Hematopoietic multipotent progenitor cell treated with erythropoietin and hydrocortisone succinate and interleukin-3 and kit ligand, for 15 days (in vitro differentiated cells): Measurements from ENCODE around the gene WWP2.
"Not testable (repeated sequence)": the region's sequence is repeated elsewhere in the genome, so short reads cannot be mapped to it uniquely, and the experiment has no call there.

Experiments
- DNase-seq: peaks from one replicate; pipeline ENCODE4 v3.0.0-alpha.2; 2015; ENCODE audit warnings: low spot score

The WWP2 gene

DNA sequence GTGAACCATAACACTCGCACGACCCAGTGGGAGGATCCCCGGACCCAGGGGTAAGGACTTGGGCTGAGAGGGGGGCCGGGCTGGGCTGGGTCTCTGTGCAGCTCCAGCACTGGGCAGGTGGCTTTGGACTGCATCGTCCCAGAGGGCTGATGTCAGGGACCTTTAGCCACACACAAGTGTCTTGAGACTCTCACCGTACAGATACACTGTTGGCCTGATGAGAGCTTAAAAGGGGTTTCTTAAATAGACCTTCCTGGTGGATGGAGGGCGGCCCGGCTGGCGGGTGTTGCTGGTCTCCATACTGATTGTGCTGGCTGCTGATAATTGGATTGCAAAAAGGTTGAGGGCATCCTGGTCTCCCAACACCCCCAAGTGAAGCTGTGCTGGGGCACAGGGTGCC, 167.3 kb downstream of the WWP2 start:
- DNase-seq = no peak

DNA sequence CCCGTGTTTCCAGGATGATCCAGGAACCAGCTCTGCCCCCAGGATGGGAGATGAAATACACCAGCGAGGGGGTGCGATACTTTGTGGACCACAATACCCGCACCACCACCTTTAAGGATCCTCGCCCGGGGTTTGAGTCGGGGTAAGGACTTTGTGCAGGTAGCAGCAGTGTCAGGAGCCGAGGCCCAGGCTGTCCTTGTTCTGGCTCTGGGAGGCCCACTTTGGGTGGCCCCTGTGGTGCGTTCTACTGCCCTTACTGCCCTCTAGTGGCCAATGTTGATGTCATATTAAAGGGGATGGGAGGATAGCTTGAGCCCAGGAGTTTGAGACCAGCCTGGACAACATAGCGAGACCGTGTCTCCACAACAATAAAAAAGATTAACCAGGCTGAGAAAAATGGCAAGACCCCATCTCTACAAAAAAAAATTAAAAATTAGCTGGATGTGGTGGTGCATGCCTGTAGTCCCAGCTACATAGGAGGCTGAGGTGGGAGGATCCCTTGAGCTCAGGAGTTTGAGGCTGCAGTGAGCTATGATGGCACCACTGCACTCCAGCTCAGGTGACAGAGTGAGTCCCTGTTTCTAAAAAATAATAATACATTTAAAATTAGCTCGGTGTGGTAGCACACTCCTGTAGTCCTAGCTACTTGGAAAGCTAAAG, 168.1 kb downstream of the WWP2 start:
- DNase-seq = peak; percentile 76

DNA sequence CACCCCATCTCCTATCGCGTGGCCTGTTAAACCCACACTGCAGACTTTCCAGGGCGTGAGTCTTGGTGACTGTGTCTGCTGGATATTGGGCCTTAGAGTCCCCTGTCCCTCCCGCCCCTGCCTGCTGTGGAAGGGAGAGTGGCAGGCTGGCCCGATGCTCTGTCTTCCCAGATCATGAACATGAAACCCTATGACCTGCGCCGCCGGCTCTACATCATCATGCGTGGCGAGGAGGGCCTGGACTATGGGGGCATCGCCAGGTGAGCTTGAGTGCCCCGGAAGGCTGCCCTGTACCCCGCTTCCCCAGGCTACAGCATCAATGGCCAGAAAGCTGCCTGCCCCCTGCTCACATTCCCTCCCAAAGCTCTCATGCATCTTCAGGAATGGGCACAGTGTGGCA, 169.5 kb downstream of the WWP2 start:
- no peak for DNase-seq

DNA sequence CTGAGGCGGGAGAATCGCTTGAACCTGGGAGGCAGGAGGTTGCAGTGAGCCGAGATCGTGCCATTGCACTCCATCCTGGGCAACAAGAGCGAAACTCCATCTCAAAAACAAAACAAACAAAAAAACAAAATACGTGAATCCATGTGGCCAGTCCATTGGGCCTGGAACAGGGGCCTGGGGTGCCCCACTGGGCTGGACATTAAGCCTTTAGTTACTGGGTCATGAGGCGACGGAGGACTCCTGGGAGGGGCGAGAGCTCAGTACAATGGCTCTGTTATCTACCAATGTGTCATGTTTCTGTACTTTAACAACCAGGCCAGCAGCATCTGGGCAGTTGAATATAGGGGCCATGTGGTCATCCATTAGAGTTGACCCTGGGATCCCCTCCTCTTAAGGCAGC, 170.1 kb downstream of the WWP2 start:
- no peak for DNase-seq

DNA sequence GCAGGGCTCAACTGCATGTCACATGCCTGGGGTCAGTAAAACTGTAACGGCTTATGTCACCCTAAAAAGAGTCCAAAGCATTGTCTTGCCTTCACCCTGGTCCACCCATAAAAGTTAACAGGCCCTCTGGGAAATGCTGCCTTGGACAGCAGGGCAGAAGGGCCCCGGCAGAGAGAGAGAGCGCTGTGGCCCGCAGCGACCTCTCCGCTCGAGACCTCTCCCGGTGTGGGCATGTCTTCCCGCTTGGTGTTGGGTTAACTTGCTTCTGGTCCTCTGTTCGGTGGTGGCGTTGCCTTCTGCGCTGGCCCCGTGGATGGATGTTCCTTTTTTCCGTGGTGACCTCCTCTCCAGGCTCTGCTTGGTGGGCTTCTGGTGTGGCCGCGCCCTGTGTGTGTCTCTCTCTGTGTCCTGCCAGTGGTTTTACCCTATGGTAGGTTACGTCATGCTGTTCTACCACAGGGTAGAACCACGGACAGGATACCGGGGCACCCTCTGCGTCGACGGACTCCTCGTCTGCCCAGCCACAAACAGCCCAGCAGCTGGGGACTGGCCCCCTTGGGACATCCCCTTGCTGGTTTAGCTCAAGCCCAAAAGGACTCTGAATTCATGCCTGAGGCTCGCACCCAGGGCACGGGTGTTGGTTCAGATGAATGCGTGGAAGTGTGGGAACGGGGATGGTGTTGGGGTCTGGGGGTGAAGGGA, 170.7 kb downstream of the WWP2 start:
- no peak for DNase-seq

DNA sequence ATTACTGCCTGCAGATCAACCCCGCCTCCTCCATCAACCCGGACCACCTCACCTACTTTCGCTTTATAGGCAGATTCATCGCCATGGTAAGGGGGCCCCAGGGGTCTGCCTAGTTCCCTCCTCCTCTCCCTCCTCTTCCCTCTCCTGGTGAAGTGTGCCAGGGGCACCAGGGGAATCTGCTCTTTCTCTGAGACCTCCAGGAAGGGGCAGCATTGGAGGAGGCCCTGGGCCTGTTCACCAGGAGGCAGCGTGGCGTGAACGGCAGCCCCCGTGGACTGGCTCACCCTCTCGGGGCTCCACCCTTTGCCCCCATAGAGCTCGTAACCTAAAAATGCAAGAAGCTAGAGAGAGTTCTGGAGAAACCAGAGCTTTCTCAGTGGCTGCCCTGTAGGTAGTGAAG, 171.9 kb downstream of the WWP2 start:
- no peak for DNase-seq

DNA sequence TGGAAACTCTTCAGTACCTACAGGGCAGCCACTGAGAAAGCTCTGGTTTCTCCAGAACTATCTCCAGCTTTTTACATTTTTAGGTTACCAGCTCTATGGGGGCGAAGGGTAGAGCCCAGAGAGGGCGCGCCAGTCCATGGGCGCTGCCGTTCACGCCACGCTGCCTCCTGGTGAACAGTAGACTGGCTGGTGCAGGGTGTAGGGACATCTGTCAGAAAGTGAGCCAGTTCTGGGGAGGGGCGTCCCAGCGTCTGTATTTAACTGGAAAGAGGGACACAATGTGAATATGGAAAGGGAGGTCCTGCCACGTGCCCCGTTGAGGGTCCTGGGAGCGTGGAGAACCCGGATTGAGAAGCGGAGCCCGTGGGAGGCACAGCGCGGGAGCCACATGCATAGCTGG, 172.6 kb downstream of the WWP2 start:
- DNase-seq = no peak

DNA sequence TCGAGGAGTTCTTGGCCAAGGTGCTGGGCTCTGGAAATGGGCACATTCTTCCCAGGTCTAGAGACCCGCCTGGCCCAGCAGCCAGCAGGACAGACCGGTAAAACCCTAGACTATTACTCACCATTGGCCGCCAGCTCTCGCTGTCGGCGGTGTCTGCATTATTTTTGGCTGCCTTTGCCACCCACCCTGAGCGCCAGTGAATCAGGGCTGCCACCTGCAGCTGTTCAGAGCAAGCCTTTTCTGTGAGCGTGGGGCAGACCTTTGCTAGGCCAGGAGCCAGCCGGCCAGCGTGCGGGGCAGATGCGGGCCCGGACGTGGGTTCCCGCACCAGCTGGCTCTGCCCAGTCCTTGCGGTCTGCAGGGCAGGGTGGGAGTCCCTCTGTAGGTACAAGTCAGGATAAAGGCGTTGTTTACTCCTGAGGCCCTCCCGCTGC, 173.2 kb downstream of the WWP2 start:
- no peak for DNase-seq

DNA sequence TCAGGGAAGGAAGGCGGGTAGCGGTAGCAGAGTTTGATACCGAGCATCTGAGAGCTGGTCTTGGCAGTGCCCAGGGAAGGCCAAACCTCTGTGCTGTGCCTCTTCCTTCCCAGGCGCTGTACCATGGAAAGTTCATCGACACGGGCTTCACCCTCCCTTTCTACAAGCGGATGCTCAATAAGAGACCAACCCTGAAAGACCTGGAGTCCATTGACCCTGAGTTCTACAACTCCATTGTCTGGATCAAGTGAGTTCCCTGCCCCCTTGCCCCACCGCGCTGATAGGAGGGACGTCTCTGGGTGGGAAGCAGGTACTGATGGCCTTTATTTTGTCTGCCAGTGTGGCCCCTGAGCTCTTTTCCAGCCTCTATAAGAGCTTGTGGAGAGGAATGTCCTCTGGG, 173.6 kb downstream of the WWP2 start:
- DNase-seq = no peak

DNA sequence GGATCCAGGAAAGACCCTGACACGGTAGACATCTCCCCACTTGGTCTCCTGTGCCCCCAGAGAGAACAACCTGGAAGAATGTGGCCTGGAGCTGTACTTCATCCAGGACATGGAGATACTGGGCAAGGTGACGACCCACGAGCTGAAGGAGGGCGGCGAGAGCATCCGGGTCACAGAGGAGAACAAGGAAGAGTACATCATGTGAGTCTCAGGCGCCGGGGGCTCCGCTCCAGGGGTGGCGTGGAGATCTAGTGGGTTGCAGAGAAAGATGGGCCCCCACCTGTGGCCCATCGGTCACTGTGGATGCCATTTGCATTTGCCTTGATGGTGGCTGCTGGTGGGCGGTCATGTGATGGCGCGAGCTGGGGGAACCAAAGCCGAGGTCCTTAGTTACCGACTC, 174.1 kb downstream of the WWP2 start:
- no peak for DNase-seq

DNA sequence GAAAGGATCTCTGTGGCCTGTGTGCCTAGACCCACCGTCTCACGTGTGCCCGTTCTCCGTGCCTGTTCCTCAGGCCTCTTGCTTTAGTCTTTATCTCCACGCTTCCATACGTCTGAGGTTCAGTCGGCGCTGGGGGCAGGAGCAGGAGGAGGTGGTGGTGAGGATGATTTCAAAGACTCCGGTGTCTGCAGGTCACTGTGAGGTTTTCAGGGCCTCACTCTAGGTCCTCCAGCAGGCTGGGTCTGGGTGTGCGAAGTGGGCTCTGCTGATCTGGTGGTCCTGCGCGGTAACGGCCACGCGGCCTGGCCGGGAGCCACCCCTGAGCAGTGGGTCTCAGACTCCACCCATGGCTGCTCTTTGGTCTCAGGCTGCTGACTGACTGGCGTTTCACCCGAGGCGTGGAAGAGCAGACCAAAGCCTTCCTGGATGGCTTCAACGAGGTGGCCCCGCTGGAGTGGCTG, 174.6 kb downstream of the WWP2 start:
- no peak for DNase-seq

DNA sequence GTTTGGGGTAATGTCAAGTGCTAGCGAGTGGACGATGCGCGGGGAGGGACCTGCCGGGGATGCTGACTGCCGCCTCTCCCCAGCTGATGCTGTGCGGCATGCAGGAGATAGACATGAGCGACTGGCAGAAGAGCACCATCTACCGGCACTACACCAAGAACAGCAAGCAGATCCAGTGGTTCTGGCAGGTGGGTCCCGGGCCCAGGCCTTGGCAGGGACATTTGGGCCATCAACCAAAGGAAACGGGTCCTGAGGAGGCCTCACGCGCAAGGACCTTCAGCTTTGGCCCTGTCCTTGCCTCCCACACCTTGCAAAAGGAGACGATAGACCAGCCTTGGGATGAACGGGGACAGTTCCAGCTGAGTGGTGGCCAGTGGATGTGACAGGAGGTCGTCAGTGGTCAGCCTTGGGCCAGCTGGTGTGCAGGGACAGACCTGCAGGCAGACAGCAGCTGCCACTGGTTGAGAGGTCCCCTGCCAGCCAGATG, 175.4 kb downstream of the WWP2 start:
- no peak for DNase-seq

DNA sequence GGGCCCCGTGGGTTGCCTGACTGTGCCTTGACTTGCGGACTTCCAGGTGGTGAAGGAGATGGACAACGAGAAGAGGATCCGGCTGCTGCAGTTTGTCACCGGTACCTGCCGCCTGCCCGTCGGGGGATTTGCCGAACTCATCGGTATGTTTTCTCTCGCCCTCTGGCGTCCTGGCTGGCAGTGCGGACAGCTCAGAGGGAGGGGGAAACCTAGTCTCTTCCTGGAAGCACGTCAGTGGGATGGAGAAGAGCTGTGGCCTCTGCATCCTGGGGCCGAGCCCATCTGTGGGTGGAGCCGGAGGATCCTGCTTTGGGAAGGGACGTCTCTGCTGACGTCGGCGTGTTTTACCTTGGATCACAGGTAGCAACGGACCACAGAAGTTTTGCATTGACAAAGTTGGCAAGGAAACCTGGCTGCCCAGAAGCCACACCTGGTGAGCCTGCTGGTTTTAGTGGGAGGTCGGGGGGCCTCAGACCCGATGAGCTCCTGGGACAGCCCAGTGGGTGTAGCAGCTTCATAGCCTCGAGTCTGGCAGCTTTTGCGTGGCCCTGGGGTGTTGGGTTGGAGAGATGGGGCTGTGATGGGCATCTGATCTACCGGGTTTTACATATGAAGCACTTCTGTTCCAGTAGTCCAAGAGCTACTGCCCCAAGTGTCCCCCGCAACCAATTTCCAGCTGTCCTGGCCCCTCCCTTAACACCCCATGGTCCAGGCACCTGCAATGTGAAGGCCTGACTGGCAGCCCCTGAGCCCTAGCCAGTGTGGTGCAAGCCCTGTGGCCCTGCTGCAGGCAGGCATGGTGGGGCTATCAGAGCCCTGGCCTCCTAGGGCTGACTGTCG, 177.1 kb downstream of the WWP2 start:
- no peak for DNase-seq

DNA sequence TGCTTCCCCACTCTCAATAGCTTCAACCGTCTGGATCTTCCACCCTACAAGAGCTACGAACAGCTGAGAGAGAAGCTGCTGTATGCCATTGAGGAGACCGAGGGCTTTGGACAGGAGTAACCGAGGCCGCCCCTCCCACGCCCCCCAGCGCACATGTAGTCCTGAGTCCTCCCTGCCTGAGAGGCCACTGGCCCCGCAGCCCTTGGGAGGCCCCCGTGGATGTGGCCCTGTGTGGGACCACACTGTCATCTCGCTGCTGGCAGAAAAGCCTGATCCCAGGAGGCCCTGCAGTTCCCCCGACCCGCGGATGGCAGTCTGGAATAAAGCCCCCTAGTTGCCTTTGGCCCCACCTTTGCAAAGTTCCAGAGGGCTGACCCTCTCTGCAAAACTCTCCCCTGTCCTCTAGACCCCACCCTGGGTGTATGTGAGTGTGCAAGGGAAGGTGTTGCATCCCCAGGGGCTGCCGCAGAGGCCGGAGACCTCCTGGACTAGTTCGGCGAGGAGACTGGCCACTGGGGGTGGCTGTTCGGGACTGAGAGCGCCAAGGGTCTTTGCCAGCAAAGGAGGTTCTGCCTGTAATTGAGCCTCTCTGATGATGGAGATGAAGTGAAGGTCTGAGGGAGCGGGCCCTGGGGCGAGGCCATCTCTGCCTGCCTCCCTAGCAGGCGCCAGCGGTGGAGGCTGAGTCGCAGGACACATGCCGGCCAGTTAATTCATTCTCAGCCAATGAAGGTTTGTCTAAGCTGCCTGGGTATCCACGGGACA, 177.9 kb downstream of the WWP2 start:
- DNase-seq = no peak

DNA sequence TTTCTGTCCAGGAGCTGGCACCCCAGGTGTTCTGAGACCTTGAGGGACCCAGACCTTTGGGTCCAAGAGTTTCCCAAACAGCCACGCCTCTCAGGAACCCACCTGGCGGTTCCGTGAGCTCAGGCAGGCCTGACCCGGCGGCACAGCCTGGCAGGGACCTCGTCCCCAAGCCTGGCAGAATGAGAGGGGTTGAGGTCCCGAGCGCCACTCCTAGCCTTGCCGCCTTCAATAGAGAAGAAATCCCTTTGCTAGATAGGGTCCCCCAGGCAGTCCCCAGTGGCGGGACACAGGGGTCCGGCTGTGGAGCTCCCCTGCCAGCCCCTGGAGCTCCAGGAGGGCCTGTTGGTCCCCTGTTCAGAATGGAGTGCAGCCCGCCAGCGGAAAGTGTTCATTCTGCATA, 178.5 kb downstream of the WWP2 start:
- no peak for DNase-seq

DNA sequence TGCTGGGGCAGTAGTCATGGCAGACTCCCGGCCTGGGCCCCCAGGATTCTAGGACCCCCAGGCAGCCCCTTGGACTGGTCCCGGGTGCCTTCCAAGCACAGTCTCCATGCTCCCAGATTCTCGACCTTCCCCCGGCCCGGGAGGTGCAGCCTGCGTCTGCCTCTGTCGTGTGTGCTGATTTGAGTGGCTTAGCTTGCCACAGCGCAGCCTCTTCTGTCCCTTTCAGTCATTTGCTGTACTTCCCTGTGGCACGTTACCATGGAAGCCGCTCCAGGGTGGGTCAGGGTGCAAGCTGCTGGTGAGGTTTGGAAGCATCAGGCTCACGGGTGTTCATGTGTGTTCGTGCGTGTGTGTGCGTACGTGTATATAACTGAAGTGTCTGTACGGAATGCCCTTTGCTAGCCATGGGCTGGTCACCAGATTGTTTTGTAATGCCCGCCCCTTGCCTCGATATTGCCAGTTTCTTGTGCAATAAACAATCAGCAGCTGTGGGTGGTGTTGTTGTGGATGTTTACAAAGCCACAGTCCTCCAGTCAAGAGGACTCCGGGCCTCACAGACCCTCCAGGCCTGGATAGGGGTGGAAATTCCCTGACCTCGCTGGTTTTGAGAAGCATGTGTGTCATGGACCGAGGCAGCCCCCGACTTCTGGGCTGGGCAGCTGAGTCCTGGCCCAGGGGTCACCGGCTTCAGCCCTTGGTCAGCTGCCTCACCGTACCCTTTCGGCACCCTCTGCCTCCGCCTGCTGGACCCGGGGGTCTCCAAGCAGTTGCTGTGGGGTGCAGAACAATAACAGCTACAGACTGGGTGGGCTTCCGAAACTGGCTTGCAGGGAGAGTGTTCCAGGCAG, 179.3 kb downstream of the WWP2 start:
- DNase-seq = no peak

DNA sequence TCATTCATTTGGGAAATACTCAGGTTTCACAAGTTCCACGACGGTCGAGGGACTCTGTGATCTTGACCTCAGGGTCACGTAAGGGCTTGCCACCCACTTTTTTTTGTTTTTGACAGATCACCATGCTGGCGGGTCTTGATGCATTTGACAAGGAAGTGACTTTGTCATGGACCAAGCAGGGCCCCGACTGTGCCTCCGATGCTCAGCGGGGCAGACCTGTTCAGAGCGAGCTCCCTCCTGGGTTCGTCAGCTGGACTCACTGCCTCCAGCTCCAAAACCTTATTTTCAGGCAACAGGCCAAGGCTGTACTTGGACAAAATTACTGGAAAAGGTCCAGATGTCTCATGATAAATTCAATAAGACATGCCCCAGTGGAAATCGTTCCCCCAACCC, 180.0 kb downstream of the WWP2 start:
- DNase-seq = no peak

DNA sequence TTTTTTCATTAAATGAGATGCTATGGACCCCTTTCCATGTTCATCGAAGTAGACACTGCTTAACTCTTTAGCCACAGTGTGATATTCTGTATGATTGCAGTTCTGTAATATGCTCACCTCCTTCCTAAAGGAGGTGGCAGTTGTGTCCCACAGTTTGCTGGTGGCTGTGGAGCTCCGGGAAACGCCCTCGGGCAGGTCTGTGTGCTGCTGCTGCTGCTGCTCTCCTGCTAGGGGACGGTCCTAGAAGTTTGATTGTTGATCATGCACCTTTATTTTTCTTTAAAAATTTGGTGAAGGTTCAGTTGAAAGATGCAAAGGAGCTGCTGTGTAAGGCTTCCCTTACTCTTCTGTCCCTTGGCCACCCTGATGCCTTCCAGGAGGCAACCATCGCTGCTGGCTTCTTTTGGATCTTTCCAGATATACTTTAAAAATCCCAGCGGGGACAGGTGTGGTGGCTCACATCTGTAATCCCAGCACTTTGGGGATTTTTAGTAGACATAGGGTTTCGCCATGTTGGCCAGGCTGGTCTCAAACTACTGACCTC, 180.6 kb downstream of the WWP2 start:
- no peak for DNase-seq

DNA sequence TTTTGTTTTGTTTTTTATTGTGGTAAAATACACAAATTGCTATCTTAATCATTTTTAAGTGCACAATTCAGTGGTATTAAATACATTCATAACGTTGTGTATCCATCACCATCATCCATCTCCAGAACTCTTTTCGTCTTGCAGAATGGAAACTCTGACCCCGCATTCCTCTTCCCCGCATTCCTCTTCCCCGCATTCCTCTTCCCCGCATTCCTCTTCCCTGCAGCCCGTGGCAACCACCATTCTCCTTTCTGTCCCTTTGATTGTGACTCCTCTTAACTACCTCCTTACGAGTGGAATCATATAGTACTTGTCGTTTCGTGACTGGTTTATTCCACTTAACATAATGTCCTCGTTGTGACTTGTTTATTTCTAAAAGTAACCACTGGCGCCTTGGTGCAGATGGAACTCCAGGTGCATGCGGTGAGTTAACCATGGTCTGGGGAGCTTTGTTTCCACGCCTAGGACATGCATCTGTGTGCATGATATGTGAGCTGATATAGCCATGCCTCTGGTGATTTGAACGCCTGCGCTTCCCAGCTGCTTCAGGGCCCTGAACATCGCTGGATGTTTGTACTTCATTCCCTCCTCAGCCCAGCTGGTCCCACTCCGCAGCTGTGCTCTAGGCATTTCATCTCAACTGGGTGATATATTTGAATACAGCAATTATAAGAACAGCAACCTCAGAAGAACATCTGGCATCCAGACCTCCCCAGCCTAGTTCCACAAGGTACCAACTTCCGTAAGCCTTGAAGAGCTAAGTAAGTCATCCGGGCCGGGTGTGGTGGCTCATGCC, 181.3 kb downstream of the WWP2 start:
- not testable (repeated sequence) for DNase-seq

DNA sequence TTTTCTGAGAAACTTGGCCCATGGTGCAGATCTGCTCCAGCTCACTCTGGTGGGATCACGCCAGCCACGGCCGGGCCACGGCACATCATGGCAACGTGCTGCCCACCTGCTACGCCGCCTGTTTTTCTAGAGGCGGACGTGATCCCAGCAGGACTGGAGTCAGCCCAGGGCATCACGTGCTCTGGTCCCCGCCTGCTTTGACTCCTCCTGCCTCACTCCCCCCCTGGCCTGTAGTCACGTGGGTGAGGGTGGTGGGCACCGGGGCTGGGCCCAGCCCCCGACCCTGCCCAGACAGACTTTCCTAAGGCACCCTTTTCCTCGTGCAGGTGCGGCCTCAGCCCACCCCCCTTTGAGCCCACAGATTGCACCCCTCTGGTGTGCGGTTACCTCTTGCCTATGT, 188.3 kb downstream of the WWP2 start:
- not testable (repeated sequence) for DNase-seq
